Sigmoid colon (tissue), 4 donors: Measurements from ENCODE around the gene TBL1XR1.

Experiments
- EP300 ChIP-seq, 4 donors: sonication (generic); formaldehyde crosslinking; IDR thresholded peaks; one replicate each; pipeline ENCODE4 v1.6.1; 2017; ENCODE audit warnings: antibody characterized with exemption in 4 of 4
- POLR2A ChIP-seq, 2 donors: fragments of 450-650 bp; IDR thresholded peaks; one replicate each; pipeline ENCODE4 v1.6.1; 2016; ENCODE audit warnings: antibody characterized with exemption in 2 of 2, mild to moderate bottlenecking in 2 of 2, moderate library complexity in 2 of 2
- POLR2AphosphoS5 ChIP-seq, 4 donors: sonication (generic); formaldehyde crosslinking; IDR thresholded peaks; one replicate each; pipeline ENCODE4 v1.6.1; 2017; ENCODE audit warnings: antibody characterized with exemption in 4 of 4
- TF ChIP-seq, protein P1 (sequence below), 4 experiments: fragments of 450-650 bp in 3 of 4; fragments of 200-600 bp in 1 of 4; IDR thresholded peaks; one replicate each; pipeline ENCODE4 v1.5.1; 2016 to 2019; ENCODE audit warnings: antibody characterized with exemption in 4 of 4, mild to moderate bottlenecking in 3 of 4, moderate library complexity in 2 of 4

GRCh38 chr3:176977331-176977730 is 220.0 kb downstream of the TBL1XR1 start:
- TF ChIP-seq, protein P1, sequence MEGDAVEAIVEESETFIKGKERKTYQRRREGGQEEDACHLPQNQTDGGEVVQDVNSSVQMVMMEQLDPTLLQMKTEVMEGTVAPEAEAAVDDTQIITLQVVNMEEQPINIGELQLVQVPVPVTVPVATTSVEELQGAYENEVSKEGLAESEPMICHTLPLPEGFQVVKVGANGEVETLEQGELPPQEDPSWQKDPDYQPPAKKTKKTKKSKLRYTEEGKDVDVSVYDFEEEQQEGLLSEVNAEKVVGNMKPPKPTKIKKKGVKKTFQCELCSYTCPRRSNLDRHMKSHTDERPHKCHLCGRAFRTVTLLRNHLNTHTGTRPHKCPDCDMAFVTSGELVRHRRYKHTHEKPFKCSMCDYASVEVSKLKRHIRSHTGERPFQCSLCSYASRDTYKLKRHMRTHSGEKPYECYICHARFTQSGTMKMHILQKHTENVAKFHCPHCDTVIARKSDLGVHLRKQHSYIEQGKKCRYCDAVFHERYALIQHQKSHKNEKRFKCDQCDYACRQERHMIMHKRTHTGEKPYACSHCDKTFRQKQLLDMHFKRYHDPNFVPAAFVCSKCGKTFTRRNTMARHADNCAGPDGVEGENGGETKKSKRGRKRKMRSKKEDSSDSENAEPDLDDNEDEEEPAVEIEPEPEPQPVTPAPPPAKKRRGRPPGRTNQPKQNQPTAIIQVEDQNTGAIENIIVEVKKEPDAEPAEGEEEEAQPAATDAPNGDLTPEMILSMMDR (IDR thresholded peaks at IDR 0.05) = no peak
- TF ChIP-seq POLR2A (IDR thresholded peaks at IDR 0.05) (no peak), POLR2AphosphoS5 (IDR thresholded peaks at IDR 0.05) (no peak), EP300 (IDR thresholded peaks at IDR 0.05) (no peak)
